Astrocyte (in vitro differentiated cells and primary cell): ENCODE results near the gene SHTN1.

Source experiments
- CTCF ChIP-seq: IDR thresholded peaks from 2 replicates; pipeline ENCODE4 v1.5.1; 2011; ENCODE audit warnings: low read depth, mild to moderate bottlenecking, inconsistent platforms, low read length, moderate library complexity; ENCODE audit not compliant: insufficient read depth
- EZH2 ChIP-seq: IDR thresholded peaks from 2 replicates; pipeline ENCODE4 v1.6.1; 2012; ENCODE audit warnings: mild to moderate bottlenecking, low read length, inconsistent platforms; ENCODE audit not compliant: insufficient read depth

GRCh38 chr10:116974456-116975005 is 30.5 kb downstream of the SHTN1 start:
- no peak for TF ChIP-seq CTCF
- no peak for TF ChIP-seq EZH2
